MCF 10A (cell line): ENCODE data around the gene DEPDC1. TPM values are rescaled to one million over a fixed set of nuclear protein-coding genes. Genes with fewer than 3 reads are reported as not detected.

Experiments used
- BruUV-seq: library from RNA; stranded (reverse); fragments of 400-500 nt; replicated peaks from 2 replicates; lab custom pipeline; 2021; lab: Mats Ljungman, UMichigan
- CTCF ChIA-PET: fragments of 300-600 bp; sonication (Branson Sonifier 250); formaldehyde crosslinking; extraction: SDS; loops from one replicate; lab custom pipeline; 2021; ENCODE audit warnings: antibody characterized with exemption, inconsistent platforms; lab: Yijun Ruan, JAX
- POLR2A ChIA-PET: fragments of 300-600, 350-650 bp; sonication (Branson Sonifier 250); formaldehyde crosslinking; extraction: SDS; loops from one replicate; lab custom pipeline; 2020; ENCODE audit warnings: antibody characterized with exemption, inconsistent platforms; lab: Yijun Ruan, JAX
- DNase-seq: peaks from one replicate; pipeline ENCODE4 v3.0.0-alpha.2; 2018; ENCODE audit not compliant: unreplicated experiment
- H3K27ac Mint-ChIP-seq: one replicate; pipeline ENCODE4 v1.8.0; 2022; ENCODE audit warnings: mild to moderate bottlenecking, low read depth, mixed read lengths; ENCODE audit not compliant: unreplicated experiment
- H3K27me3 Mint-ChIP-seq: one replicate; pipeline ENCODE4 v1.8.0; 2022; ENCODE audit warnings: mixed read lengths; ENCODE audit not compliant: insufficient read depth, unreplicated experiment
- H3K36me3 Mint-ChIP-seq: one replicate; pipeline ENCODE4 v1.8.0; 2022; ENCODE audit warnings: mild to moderate bottlenecking, moderate library complexity, mixed read lengths; ENCODE audit not compliant: insufficient read depth, unreplicated experiment
- H3K4me1 Mint-ChIP-seq: one replicate; pipeline ENCODE4 v1.8.0; 2022; ENCODE audit warnings: mixed read lengths; ENCODE audit not compliant: insufficient read depth, unreplicated experiment
- H3K4me3 Mint-ChIP-seq: one replicate; pipeline ENCODE4 v1.8.0; 2022; ENCODE audit warnings: mild to moderate bottlenecking, moderate library complexity, mixed read lengths; ENCODE audit not compliant: unreplicated experiment
- H3K9me3 Mint-ChIP-seq: one replicate; pipeline ENCODE4 v1.8.0; 2022; ENCODE audit warnings: mixed read lengths; ENCODE audit not compliant: unreplicated experiment
- intact Hi-C: fragments of 100-400 bp; cut with micrococcal nuclease; formaldehyde crosslinking; loops from 2 replicates; pipeline ENCODE4 v1.14.1; 2022
- total RNA-seq: library from RNA; stranded (reverse); gene quantifications from 2 replicates; pipeline ENCODE4 v1.2.3, GENCODE V29; 2022
- TF ChIP-seq, protein P1 (sequence below): fragments of 200-600 bp; IDR thresholded peaks from one replicate; pipeline ENCODE4 v1.8.0; 2022; ENCODE audit warnings: antibody characterized with exemption, mild to moderate bottlenecking; ENCODE audit not compliant: unreplicated experiment

Gene DEPDC1
- total RNA-seq, 1 experiment from 2014 or later, result 26.8 TPM

DNA sequence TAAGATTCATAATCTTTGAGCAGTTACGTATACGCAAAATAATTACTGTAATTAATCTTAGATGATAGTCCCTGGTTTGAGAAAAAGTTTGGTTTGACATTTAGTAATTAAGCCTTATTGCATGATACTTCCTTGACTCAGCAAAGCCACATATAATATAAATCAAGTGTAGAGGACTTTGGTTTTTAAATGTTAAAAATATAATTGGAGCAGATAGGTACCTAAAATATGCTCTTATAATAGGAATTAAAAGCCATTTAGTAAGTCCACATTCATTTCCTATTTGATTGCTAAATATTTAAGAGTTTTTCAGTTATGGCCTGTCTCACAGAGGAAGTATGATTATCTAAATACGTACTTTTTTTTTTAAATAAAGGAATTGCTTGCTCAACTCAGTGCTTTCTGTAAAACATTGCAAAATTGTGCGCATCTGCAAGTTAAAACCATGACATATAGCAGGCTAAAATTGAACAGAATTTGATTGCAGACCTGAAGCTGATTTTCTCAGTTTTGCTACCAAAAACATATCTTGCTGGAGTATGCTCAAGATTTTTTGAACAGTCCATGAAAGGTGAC lies 67.6 kb downstream of the DEPDC1 start:
- ChIA-PET CTCF (interaction anchor here (0.7 to 2.2 kb wide), 2 partner anchors 13 kb away, joined by 3 to 10 read pairs; no protein-coding TSS in a partner anchor), POLR2A (no interaction called here)
- H3K27me3 Mint-ChIP-seq, result no peaks in the 10 kb centered on the region
- TF ChIP-seq, protein P1, sequence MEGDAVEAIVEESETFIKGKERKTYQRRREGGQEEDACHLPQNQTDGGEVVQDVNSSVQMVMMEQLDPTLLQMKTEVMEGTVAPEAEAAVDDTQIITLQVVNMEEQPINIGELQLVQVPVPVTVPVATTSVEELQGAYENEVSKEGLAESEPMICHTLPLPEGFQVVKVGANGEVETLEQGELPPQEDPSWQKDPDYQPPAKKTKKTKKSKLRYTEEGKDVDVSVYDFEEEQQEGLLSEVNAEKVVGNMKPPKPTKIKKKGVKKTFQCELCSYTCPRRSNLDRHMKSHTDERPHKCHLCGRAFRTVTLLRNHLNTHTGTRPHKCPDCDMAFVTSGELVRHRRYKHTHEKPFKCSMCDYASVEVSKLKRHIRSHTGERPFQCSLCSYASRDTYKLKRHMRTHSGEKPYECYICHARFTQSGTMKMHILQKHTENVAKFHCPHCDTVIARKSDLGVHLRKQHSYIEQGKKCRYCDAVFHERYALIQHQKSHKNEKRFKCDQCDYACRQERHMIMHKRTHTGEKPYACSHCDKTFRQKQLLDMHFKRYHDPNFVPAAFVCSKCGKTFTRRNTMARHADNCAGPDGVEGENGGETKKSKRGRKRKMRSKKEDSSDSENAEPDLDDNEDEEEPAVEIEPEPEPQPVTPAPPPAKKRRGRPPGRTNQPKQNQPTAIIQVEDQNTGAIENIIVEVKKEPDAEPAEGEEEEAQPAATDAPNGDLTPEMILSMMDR, result no peak
- BruUV-seq, result no TSS peak
- no peak for DNase-seq
- no peaks in the 10 kb centered on the region for H3K4me1 Mint-ChIP-seq
- no peak overlapping the region for H3K4me3 Mint-ChIP-seq
- H3K27ac Mint-ChIP-seq, result no peak overlapping the region
- no peaks in the 10 kb centered on the region for H3K9me3 Mint-ChIP-seq
- peaks cover 9% of the 10 kb centered on the region for H3K36me3 Mint-ChIP-seq
- intact Hi-C loops, result no loop called here

DNA sequence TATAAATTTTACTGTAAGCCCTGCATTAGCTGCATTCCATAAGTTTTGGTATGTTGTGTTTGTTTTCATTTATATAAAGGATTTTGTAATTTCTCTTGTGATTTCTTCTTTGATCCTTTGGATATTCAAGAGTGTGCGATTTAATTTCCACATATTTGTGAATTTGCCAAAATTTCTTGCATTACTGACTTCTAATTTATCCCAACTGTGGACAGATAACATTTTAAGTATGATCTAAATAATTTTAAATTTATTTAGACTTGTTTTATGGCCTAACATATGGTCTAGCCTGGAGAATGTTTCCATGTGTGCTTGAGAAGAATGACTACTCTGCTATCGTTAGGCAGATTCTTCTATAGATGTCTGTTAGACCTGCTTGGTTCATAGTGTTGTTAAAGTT lies 70.3 kb downstream of the DEPDC1 start:
- Mint-ChIP-seq H3K9me3 (no peaks in the 10 kb centered on the region), H3K27ac (no peak overlapping the region), H3K36me3 (peaks cover 13% of the 10 kb centered on the region), H3K4me1 (no peaks in the 10 kb centered on the region), H3K27me3 (no peaks in the 10 kb centered on the region), H3K4me3 (no peak overlapping the region)
- ChIA-PET POLR2A (no interaction called here), CTCF (interaction anchor here (0.6 kb wide), 1 partner anchor 17 kb away, joined by 3 read pairs; no protein-coding TSS in a partner anchor)
- no peak for DNase-seq
- intact Hi-C loops, result no loop called here
- no TSS peak for BruUV-seq
- TF ChIP-seq, protein P1, result no peak

Other genes starting within 250 kb of the DEPDC1 start
- not detected in 2 replicates for gene RPE65, start 47.1 kb downstream of the DEPDC1 start, total RNA-seq